ENCODE measurements around the gene RHOU.

Gene RHOU

GRCh38 chr1:228786361-228787129, 51.3 kb downstream of the RHOU start:
- no peaks in the 10 kb centered on the region for H3K36me3 ChIP-seq (replicated peaks; ENCODE audit: low read depth, low read length)
- no peak overlapping the region for H2AFZ ChIP-seq (ENCODE audit: low read depth, low read length)
- H3K4me1 ChIP-seq (ENCODE audit: low read length), result peaks cover 24% of the 10 kb centered on the region
- TF ChIP-seq EZH2phosphoT487 (IDR thresholded peaks at IDR 0.05; ENCODE audit: low read depth), result no peak
- TF ChIP-seq CTCF (IDR thresholded peaks at IDR 0.05; ENCODE audit: low read depth, low read length), result no peak
- no peaks in the 10 kb centered on the region for H3K9me3 ChIP-seq (ENCODE audit: insufficient read depth, low read length)
- no peaks in the 10 kb centered on the region for H4K20me1 ChIP-seq (ENCODE audit: insufficient read depth, low read length)
- peak overlapping the region; percentile 35 for H3K4me2 ChIP-seq (ENCODE audit: low read length)
- H3K79me2 ChIP-seq (ENCODE audit: low read length), result no peaks in the 10 kb centered on the region
- H3K27ac ChIP-seq (ENCODE audit: low read length), result no peak overlapping the region
- no peak overlapping the region for H3K9ac ChIP-seq (ENCODE audit: low read length)
- H3K4me3 ChIP-seq (ENCODE audit: low read length), result no peak overlapping the region
- H3K27me3 ChIP-seq (ENCODE audit: low read depth, low read length), result peaks cover 48% of the 10 kb centered on the region

DNA sequence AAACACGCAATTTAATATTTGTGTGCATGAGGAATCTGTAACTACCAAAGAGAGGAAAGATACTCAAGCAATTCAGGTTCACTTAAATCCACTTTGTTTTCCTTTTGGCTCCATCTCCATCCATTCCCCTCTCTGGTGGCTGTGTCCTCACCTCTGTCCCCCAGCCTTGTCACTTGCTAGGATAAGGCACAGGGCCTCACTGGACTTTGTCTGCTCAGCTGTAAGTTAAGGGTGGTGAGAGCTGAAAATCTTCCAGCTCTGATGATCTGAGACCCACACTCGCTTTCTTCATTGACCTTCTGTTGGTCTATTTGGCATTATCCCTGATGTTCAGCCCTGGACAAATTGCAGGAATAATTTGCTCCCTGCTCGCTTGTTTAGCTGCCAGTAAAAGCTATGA, 56.5 kb downstream of the RHOU start:
- Histone ChIP-seq H3K9me3 (ENCODE audit: insufficient read depth, low read length) (no peaks in the 10 kb centered on the region), H3K4me1 (ENCODE audit: low read length) (peaks cover 35% of the 10 kb centered on the region), H3K36me3 (replicated peaks; ENCODE audit: low read depth, low read length) (no peaks in the 10 kb centered on the region), H4K20me1 (ENCODE audit: insufficient read depth, low read length) (no peaks in the 10 kb centered on the region), H3K9ac (ENCODE audit: low read length) (no peak overlapping the region), H2AFZ (ENCODE audit: low read depth, low read length) (no peak overlapping the region), H3K4me3 (ENCODE audit: low read length) (no peak overlapping the region), H3K79me2 (ENCODE audit: low read length) (no peaks in the 10 kb centered on the region), H3K27me3 (ENCODE audit: low read depth, low read length) (peaks cover 74% of the 10 kb centered on the region), H3K4me2 (ENCODE audit: low read length) (no peak overlapping the region), H3K27ac (ENCODE audit: low read length) (no peak overlapping the region)
- TF ChIP-seq CTCF (IDR thresholded peaks at IDR 0.05; ENCODE audit: low read depth, low read length) (no peak), EZH2phosphoT487 (IDR thresholded peaks at IDR 0.05; ENCODE audit: low read depth) (no peak)

DNA sequence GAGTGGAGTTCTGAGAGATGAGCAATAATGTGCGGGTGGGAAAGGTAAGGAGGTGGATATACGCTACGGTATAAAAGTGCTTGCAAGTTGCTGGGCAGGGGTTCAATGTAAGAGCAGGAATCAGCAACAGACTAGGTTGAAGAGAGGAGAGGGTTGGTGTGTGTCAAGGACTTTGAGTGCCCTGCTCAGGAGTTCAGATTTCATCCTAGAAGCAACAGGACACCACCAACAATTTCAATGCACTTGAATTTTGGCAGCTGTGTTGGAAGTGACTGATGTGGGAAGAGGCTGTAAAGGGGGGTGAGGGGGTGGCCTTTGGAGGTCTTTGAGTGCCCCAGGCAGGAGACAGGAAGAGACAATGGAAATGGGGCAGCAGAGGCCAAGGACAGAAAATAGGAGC, 57.3 kb downstream of the RHOU start:
- no peak overlapping the region for H3K4me3 ChIP-seq (ENCODE audit: low read length)
- H2AFZ ChIP-seq (ENCODE audit: low read depth, low read length), result no peak overlapping the region
- H3K27ac ChIP-seq (ENCODE audit: low read length), result no peak overlapping the region
- peaks cover 31% of the 10 kb centered on the region for H3K4me1 ChIP-seq (ENCODE audit: low read length)
- no peak overlapping the region for H3K4me2 ChIP-seq (ENCODE audit: low read length)
- H3K27me3 ChIP-seq (ENCODE audit: low read depth, low read length), result peaks cover 66% of the 10 kb centered on the region
- no peaks in the 10 kb centered on the region for H4K20me1 ChIP-seq (ENCODE audit: insufficient read depth, low read length)
- no peak overlapping the region for H3K9ac ChIP-seq (ENCODE audit: low read length)
- no peaks in the 10 kb centered on the region for H3K9me3 ChIP-seq (ENCODE audit: insufficient read depth, low read length)
- no peaks in the 10 kb centered on the region for H3K36me3 ChIP-seq (replicated peaks; ENCODE audit: low read depth, low read length)
- H3K79me2 ChIP-seq (ENCODE audit: low read length), result no peaks in the 10 kb centered on the region
- no peak for TF ChIP-seq EZH2phosphoT487 (IDR thresholded peaks at IDR 0.05; ENCODE audit: low read depth)
- TF ChIP-seq CTCF (IDR thresholded peaks at IDR 0.05; ENCODE audit: low read depth, low read length), result no peak

DNA sequence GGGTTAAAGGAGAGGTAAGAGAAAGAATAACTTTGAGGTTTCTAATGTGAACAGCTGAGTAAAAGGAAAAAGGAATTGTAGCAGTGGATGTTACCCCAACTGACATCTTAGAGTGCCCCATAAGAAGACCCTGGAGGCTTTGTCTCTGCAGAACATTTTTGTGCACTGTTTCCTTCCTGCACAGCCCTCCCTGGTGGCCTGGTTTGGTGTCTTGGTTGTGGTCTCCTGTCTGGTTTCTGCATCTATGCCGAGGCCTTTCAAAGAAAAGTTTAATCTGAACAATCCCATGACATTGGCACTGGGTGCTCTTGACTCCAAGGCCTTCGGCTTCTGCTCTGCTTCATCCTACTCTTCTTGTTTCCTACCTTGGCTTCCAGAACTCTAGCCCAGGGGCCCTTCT, 57.8 kb downstream of the RHOU start:
- Histone ChIP-seq H4K20me1 (ENCODE audit: insufficient read depth, low read length) (no peaks in the 10 kb centered on the region), H2AFZ (ENCODE audit: low read depth, low read length) (no peak overlapping the region), H3K27me3 (ENCODE audit: low read depth, low read length) (peaks cover 62% of the 10 kb centered on the region), H3K4me3 (ENCODE audit: low read length) (no peak overlapping the region), H3K4me1 (ENCODE audit: low read length) (peaks cover 31% of the 10 kb centered on the region), H3K79me2 (ENCODE audit: low read length) (no peaks in the 10 kb centered on the region), H3K27ac (ENCODE audit: low read length) (no peak overlapping the region), H3K4me2 (ENCODE audit: low read length) (no peak overlapping the region), H3K9ac (ENCODE audit: low read length) (no peak overlapping the region), H3K36me3 (replicated peaks; ENCODE audit: low read depth, low read length) (no peaks in the 10 kb centered on the region), H3K9me3 (ENCODE audit: insufficient read depth, low read length) (no peaks in the 10 kb centered on the region)
- TF ChIP-seq CTCF (IDR thresholded peaks at IDR 0.05; ENCODE audit: low read depth, low read length), result no peak
- TF ChIP-seq EZH2phosphoT487 (IDR thresholded peaks at IDR 0.05; ENCODE audit: low read depth), result no peak

All from OCI-LY3 (cell line).